ENCODE results near the gene RBM28. TPM values are rescaled to one million over a fixed set of nuclear protein-coding genes. Genes with fewer than 3 reads are reported as not detected.

The RBM28 gene
- total RNA-seq, 1 donor from 2014 or later, result 76.7 TPM

- intact Hi-C loops (cut with micrococcal nuclease), result loop anchor here (10.0 kb wide), 1 partner anchor 875 kb away; the partner anchor contains the start of gene AHCYL2
- no peak overlapping the region for H3K27ac Mint-ChIP-seq
- no peak overlapping the region for H3K4me3 Mint-ChIP-seq
- no peaks in the 10 kb centered on the region for H3K36me3 Mint-ChIP-seq (ENCODE audit: low read depth)
- peaks cover 56% of the 10 kb centered on the region for H3K27me3 Mint-ChIP-seq
- no peaks in the 10 kb centered on the region for H3K9me3 Mint-ChIP-seq
- H3K4me1 Mint-ChIP-seq, result peaks cover 2% of the 10 kb centered on the region
- no peak for DNase-seq
Measured at GRCh38 chr7:128349466-128349825, 5.7 kb upstream of the RBM28 start.

- intact Hi-C loops (cut with micrococcal nuclease), result loop anchor here (1.0 to 10.0 kb wide), 2 partner anchors 40 to 877 kb away; partner anchors contain the start of gene AHCYL2
- Mint-ChIP-seq H3K27me3 (peaks cover 38% of the 10 kb centered on the region), H3K4me1 (peaks cover 8% of the 10 kb centered on the region), H3K36me3 (ENCODE audit: low read depth) (no peaks in the 10 kb centered on the region), H3K27ac (no peak overlapping the region), H3K9me3 (no peaks in the 10 kb centered on the region), H3K4me3 (no peak overlapping the region)
- peak; percentile 84 for DNase-seq
Measured at GRCh38 chr7:128347647-128348097, 4.0 kb upstream of the RBM28 start.

GRCh38 chr7:128344431-128344774, 695 bp upstream of the RBM28 start:
- peaks cover 9% of the 10 kb centered on the region for H3K36me3 Mint-ChIP-seq (ENCODE audit: low read depth)
- no peaks in the 10 kb centered on the region for H3K9me3 Mint-ChIP-seq
- H3K27ac Mint-ChIP-seq, result no peak overlapping the region
- no peak for DNase-seq
- peaks cover 26% of the 10 kb centered on the region for H3K4me1 Mint-ChIP-seq
- H3K4me3 Mint-ChIP-seq, result peak overlapping the region; percentile 58
- intact Hi-C loops (cut with micrococcal nuclease), result loop anchor here (5.0 to 10.0 kb wide), 4 partner anchors 113 to 880 kb away; partner anchors contain the start of genes AHCYL2, ARF5, GCC1 and HILPDA
- H3K27me3 Mint-ChIP-seq, result peaks cover 22% of the 10 kb centered on the region

GRCh38 chr7:128341733-128342132, 2.0 kb downstream of the RBM28 start:
- peaks cover 26% of the 10 kb centered on the region for H3K4me1 Mint-ChIP-seq
- H3K27ac Mint-ChIP-seq, result no peak overlapping the region
- intact Hi-C loops (cut with micrococcal nuclease), result loop anchor here (5.0 to 10.0 kb wide), 4 partner anchors 116 to 883 kb away; partner anchors contain the start of genes AHCYL2, ARF5, GCC1 and HILPDA
- peaks cover 29% of the 10 kb centered on the region for H3K36me3 Mint-ChIP-seq (ENCODE audit: low read depth)
- H3K27me3 Mint-ChIP-seq, result no peaks in the 10 kb centered on the region
- no peaks in the 10 kb centered on the region for H3K9me3 Mint-ChIP-seq
- H3K4me3 Mint-ChIP-seq, result peak overlapping the region; percentile 98
- DNase-seq, result no peak

GRCh38 chr7:128335730-128336129, 8.0 kb downstream of the RBM28 start:
- DNase-seq, result no peak
- no peaks in the 10 kb centered on the region for H3K27me3 Mint-ChIP-seq
- H3K36me3 Mint-ChIP-seq (ENCODE audit: low read depth), result peaks cover 57% of the 10 kb centered on the region
- H3K4me3 Mint-ChIP-seq, result no peak overlapping the region
- intact Hi-C loops (cut with micrococcal nuclease), result no loop called here
- H3K4me1 Mint-ChIP-seq, result peaks cover 3% of the 10 kb centered on the region
- no peaks in the 10 kb centered on the region for H3K9me3 Mint-ChIP-seq
- H3K27ac Mint-ChIP-seq, result no peak overlapping the region

GRCh38 chr7:128324368-128324680, 19.4 kb downstream of the RBM28 start:
- intact Hi-C loops (cut with micrococcal nuclease), result no loop called here
- no peaks in the 10 kb centered on the region for H3K27me3 Mint-ChIP-seq
- no peak overlapping the region for H3K4me3 Mint-ChIP-seq
- H3K27ac Mint-ChIP-seq, result no peak overlapping the region
- no peak for DNase-seq
- no peaks in the 10 kb centered on the region for H3K9me3 Mint-ChIP-seq
- H3K36me3 Mint-ChIP-seq (ENCODE audit: low read depth), result peaks cover 62% of the 10 kb centered on the region
- H3K4me1 Mint-ChIP-seq, result peaks cover 17% of the 10 kb centered on the region

GRCh38 chr7:128323459-128324367, 20.0 kb downstream of the RBM28 start:
- no peak overlapping the region for H3K4me3 Mint-ChIP-seq
- peaks cover 62% of the 10 kb centered on the region for H3K36me3 Mint-ChIP-seq (ENCODE audit: low read depth)
- intact Hi-C loops (cut with micrococcal nuclease), result no loop called here
- DNase-seq, result no peak
- H3K27ac Mint-ChIP-seq, result no peak overlapping the region
- peaks cover 20% of the 10 kb centered on the region for H3K4me1 Mint-ChIP-seq
- no peaks in the 10 kb centered on the region for H3K9me3 Mint-ChIP-seq
- no peaks in the 10 kb centered on the region for H3K27me3 Mint-ChIP-seq

- H3K9me3 Mint-ChIP-seq, result no peaks in the 10 kb centered on the region
- intact Hi-C loops (cut with micrococcal nuclease), result no loop called here
- no peak overlapping the region for H3K4me3 Mint-ChIP-seq
- H3K27ac Mint-ChIP-seq, result no peak overlapping the region
- peaks cover 61% of the 10 kb centered on the region for H3K36me3 Mint-ChIP-seq (ENCODE audit: low read depth)
- H3K27me3 Mint-ChIP-seq, result no peaks in the 10 kb centered on the region
- H3K4me1 Mint-ChIP-seq, result peaks cover 22% of the 10 kb centered on the region
- DNase-seq, result no peak
Measured at GRCh38 chr7:128323040-128323439, 20.7 kb downstream of the RBM28 start.

GRCh38 chr7:128322040-128322643, 21.6 kb downstream of the RBM28 start:
- Mint-ChIP-seq H3K9me3 (no peaks in the 10 kb centered on the region), H3K36me3 (ENCODE audit: low read depth) (peaks cover 68% of the 10 kb centered on the region), H3K4me1 (peaks cover 22% of the 10 kb centered on the region), H3K4me3 (no peak overlapping the region), H3K27me3 (no peaks in the 10 kb centered on the region), H3K27ac (peak overlapping the region; percentile 4)
- peak; percentile 74 for DNase-seq
- intact Hi-C loops (cut with micrococcal nuclease), result no loop called here

GRCh38 chr7:128321044-128321422, 22.7 kb downstream of the RBM28 start:
- Mint-ChIP-seq H3K27me3 (no peaks in the 10 kb centered on the region), H3K4me3 (peak overlapping the region; percentile 57), H3K4me1 (peaks cover 22% of the 10 kb centered on the region), H3K27ac (no peak overlapping the region), H3K9me3 (no peaks in the 10 kb centered on the region), H3K36me3 (ENCODE audit: low read depth) (peaks cover 70% of the 10 kb centered on the region)
- intact Hi-C loops (cut with micrococcal nuclease), result no loop called here
- DNase-seq, result no peak

- Mint-ChIP-seq H3K4me1 (peaks cover 22% of the 10 kb centered on the region), H3K4me3 (no peak overlapping the region), H3K9me3 (no peaks in the 10 kb centered on the region), H3K27ac (peak overlapping the region; percentile 42), H3K36me3 (ENCODE audit: low read depth) (peaks cover 70% of the 10 kb centered on the region), H3K27me3 (no peaks in the 10 kb centered on the region)
- intact Hi-C loops (cut with micrococcal nuclease), result no loop called here
- no peak for DNase-seq
Measured at GRCh38 chr7:128318691-128319090, 25.0 kb downstream of the RBM28 start.

- Mint-ChIP-seq H3K4me3 (no peak overlapping the region), H3K9me3 (no peaks in the 10 kb centered on the region), H3K4me1 (no peaks in the 10 kb centered on the region), H3K36me3 (ENCODE audit: low read depth) (peaks cover 74% of the 10 kb centered on the region), H3K27me3 (no peaks in the 10 kb centered on the region), H3K27ac (no peak overlapping the region)
- intact Hi-C loops (cut with micrococcal nuclease), result no loop called here
- no peak for DNase-seq
Measured at GRCh38 chr7:128311013-128311412, 32.7 kb downstream of the RBM28 start.

- no peak overlapping the region for H3K27ac Mint-ChIP-seq
- H3K9me3 Mint-ChIP-seq, result no peaks in the 10 kb centered on the region
- DNase-seq, result no peak
- no peak overlapping the region for H3K4me3 Mint-ChIP-seq
- intact Hi-C loops (cut with micrococcal nuclease), result no loop called here
- H3K36me3 Mint-ChIP-seq (ENCODE audit: low read depth), result peaks cover 74% of the 10 kb centered on the region
- no peaks in the 10 kb centered on the region for H3K4me1 Mint-ChIP-seq
- no peaks in the 10 kb centered on the region for H3K27me3 Mint-ChIP-seq
Measured at GRCh38 chr7:128310499-128310898, 33.2 kb downstream of the RBM28 start.

- intact Hi-C loops (cut with micrococcal nuclease), result no loop called here
Measured at GRCh38 chr7:128309976-128310375, 33.7 kb downstream of the RBM28 start.

More at GRCh38 chr7:128309976-128310375, 33.7 kb downstream of the RBM28 start:
- Mint-ChIP-seq H3K9me3 (no peaks in the 10 kb centered on the region), H3K36me3 (ENCODE audit: low read depth) (peaks cover 74% of the 10 kb centered on the region), H3K4me3 (no peak overlapping the region), H3K27me3 (no peaks in the 10 kb centered on the region), H3K4me1 (no peaks in the 10 kb centered on the region), H3K27ac (peak overlapping the region; percentile 17)
- no peak for DNase-seq

All from activated CD4-positive, alpha-beta T cell treated with anti-CD3 and anti-CD28 coated beads, Interleukin-2, amount 10 ng/mL, durations not matched to agents 24 days and 14 days (primary cell).